BJ (cell line): Measurements from ENCODE around the gene CARMIL3. TPM values are rescaled to one million over a fixed set of nuclear protein-coding genes. Genes with fewer than 3 reads are reported as not detected.
"Not testable (repeated sequence)": the region's sequence is repeated elsewhere in the genome, so short reads cannot be mapped to it uniquely, and the experiment has no call there.

Source experiments
- CTCF ChIA-PET: fragments of 350-600 bp; formaldehyde crosslinking; extraction: SDS; loops from one replicate; lab custom pipeline; 2021; ENCODE audit warnings: antibody characterized with exemption, inconsistent platforms; lab: Yijun Ruan, JAX
- POLR2A ChIA-PET: fragments of 300-600 bp; sonication (Branson Sonifier 250); formaldehyde crosslinking; extraction: SDS; loops from one replicate; lab custom pipeline; 2021; ENCODE audit warnings: antibody characterized with exemption; lab: Charles Lee
- DNase-seq: peaks from one replicate; pipeline ENCODE4 v3.0.0-alpha.2; 2011; ENCODE audit warnings: low read depth
- H3K27me3 ChIP-seq: 2 replicates; pipeline ENCODE4 v1.6.0; 2011; ENCODE audit warnings: low read length; ENCODE audit not compliant: control insufficient read depth, insufficient read depth
- H3K36me3 ChIP-seq: 2 replicates; pipeline ENCODE4 v1.5.1; 2011; ENCODE audit warnings: low read length; ENCODE audit not compliant: control insufficient read depth, insufficient read depth
- H3K4me3 ChIP-seq: 2 replicates; pipeline ENCODE4 v1.5.1; 2011; ENCODE audit warnings: low read depth, mild to moderate bottlenecking, control low read depth, low read length
- CTCF ChIP-seq: IDR thresholded peaks from 2 replicates; pipeline ENCODE4 v1.5.1; 2011; ENCODE audit warnings: low read depth, mild to moderate bottlenecking, control low read depth, inconsistent platforms, low read length, moderate library complexity; ENCODE audit not compliant: insufficient read depth
- polyA plus RNA-seq: library from polyadenylated mRNA; depleted of rRNA; stranded (reverse); fragments of >200 nt; gene quantifications from 2 replicates; pipeline ENCODE4 v1.2.3, GENCODE V29; 2011

Gene CARMIL3
- polyA plus RNA-seq, 1 experiment: 0.04 TPM

- TF ChIP-seq CTCF: no peak
- CTCF ChIA-PET: interaction anchor here (1.0 to 1.8 kb wide), 2 partner anchors 55 to 70 kb away, joined by 3 to 4 read pairs; partner anchors contain the start of gene PCK2
- H3K27me3 ChIP-seq: 0 out of 2 replicates have a peak, but pooled peaks cover 2% of the 10 kb centered on the region
These were observed 13.1 kb upstream of the CARMIL3 start for GRCh38 chr14:24038686-24039085.

GRCh38 chr14:24040692-24041091, 11.1 kb upstream of the CARMIL3 start:
- CTCF ChIA-PET: no interaction called here
- no peak for DNase-seq
- Histone ChIP-seq H3K36me3 (no peaks in the 10 kb centered on the region), H3K27me3 (0 out of 2 replicates have a peak, but pooled peaks cover 2% of the 10 kb centered on the region), H3K4me3 (no peak overlapping the region)
- POLR2A ChIA-PET: no interaction called here
- no peak for TF ChIP-seq CTCF

More at GRCh38 chr14:24038686-24039085, 13.1 kb upstream of the CARMIL3 start:
- no peaks in the 10 kb centered on the region for H3K36me3 ChIP-seq
- POLR2A ChIA-PET: no interaction called here
- no peak overlapping the region for H3K4me3 ChIP-seq
- no peak for DNase-seq

- no peak for DNase-seq
- ChIA-PET CTCF (interaction anchor here (0.6 to 2.8 kb wide), 3 partner anchors 11 to 108 kb away, joined by 3 to 6 read pairs (median 4); no protein-coding TSS in a partner anchor), POLR2A (no interaction called here)
- Histone ChIP-seq H3K4me3 (no peak overlapping the region), H3K36me3 (no peaks in the 10 kb centered on the region), H3K27me3 (peaks cover 2% of the 10 kb centered on the region; the same call in 1 of the 2 replicates)
- no peak for TF ChIP-seq CTCF
These were observed 9.1 kb upstream of the CARMIL3 start for GRCh38 chr14:24042746-24043145.

- CTCF ChIA-PET, POLR2A ChIA-PET, H3K4me3 ChIP-seq, H3K36me3 ChIP-seq, H3K27me3 ChIP-seq, DNase-seq: not testable (repeated sequence)
These were observed 2.8 kb upstream of the CARMIL3 start for GRCh38 chr14:24049002-24049401.

- CTCF ChIA-PET: interaction anchor here (0.6 to 2.0 kb wide), 3 partner anchors 8 to 257 kb away, joined by 3 to 10 read pairs (median 5); no protein-coding TSS in a partner anchor
These were observed 1.1 kb upstream of the CARMIL3 start for GRCh38 chr14:24050753-24051152.

GRCh38 chr14:24051176-24051788, 527 bp upstream of the CARMIL3 start:
- DNase-seq: no peak
- Histone ChIP-seq H3K27me3 (peaks cover 14% of the 10 kb centered on the region), H3K36me3 (no peaks in the 10 kb centered on the region), H3K4me3 (peak overlapping the region; percentile 48)
- no peak for TF ChIP-seq CTCF
- ChIA-PET CTCF (interaction anchor here (0.6 to 2.0 kb wide), 9 partner anchors 15 to 257 kb away, joined by 3 to 12 read pairs (median 4); partner anchors contain the start of gene PSME2), POLR2A (no interaction called here)

More at GRCh38 chr14:24050753-24051152, 1.1 kb upstream of the CARMIL3 start:
- POLR2A ChIA-PET, H3K4me3 ChIP-seq, DNase-seq, H3K36me3 ChIP-seq: not testable (repeated sequence)
- H3K27me3 ChIP-seq: peaks cover 12% of the 10 kb centered on the region
